ENCODE measurements around the gene CCDC12.
A peak's percentile ranks its signal among the peaks of the same experiment; 100 is the strongest.

CCDC12 gene

GRCh38 chr3:46892285-46893145 is 84.0 kb downstream of the CCDC12 start:
- peak; percentile 85 for DNase-seq (ENCODE audit: low spot score)

- no peak for DNase-seq (ENCODE audit: low spot score)
These were observed 85.4 kb downstream of the CCDC12 start for GRCh38 chr3:46891132-46891531.

GRCh38 chr3:46890132-46890531 is 86.4 kb downstream of the CCDC12 start:
- DNase-seq (ENCODE audit: low spot score): no peak

GRCh38 chr3:46889381-46890110 is 87.0 kb downstream of the CCDC12 start:
- DNase-seq (ENCODE audit: low spot score): no peak

- DNase-seq (ENCODE audit: low spot score): no peak
These were observed 87.8 kb downstream of the CCDC12 start for GRCh38 chr3:46888705-46889104.

GRCh38 chr3:46887980-46888494 is 88.5 kb downstream of the CCDC12 start:
- DNase-seq (ENCODE audit: low spot score): no peak

GRCh38 chr3:46885612-46886011 is 90.9 kb downstream of the CCDC12 start:
- no peak for DNase-seq (ENCODE audit: low spot score)

GRCh38 chr3:46884929-46885328 is 91.6 kb downstream of the CCDC12 start:
- DNase-seq (ENCODE audit: low spot score): no peak

GRCh38 chr3:46884427-46884826 is 92.1 kb downstream of the CCDC12 start:
- no peak for DNase-seq (ENCODE audit: low spot score)

- no peak for DNase-seq (ENCODE audit: low spot score)
These were observed 92.7 kb downstream of the CCDC12 start for GRCh38 chr3:46883830-46884185.

- DNase-seq (ENCODE audit: low spot score): no peak
These were observed 93.3 kb downstream of the CCDC12 start for GRCh38 chr3:46883054-46883829.

- no peak for DNase-seq (ENCODE audit: low spot score)
These were observed 94.0 kb downstream of the CCDC12 start for GRCh38 chr3:46882377-46883053.

- DNase-seq (ENCODE audit: low spot score): no peak
These were observed 94.8 kb downstream of the CCDC12 start for GRCh38 chr3:46881596-46882376.

- DNase-seq (ENCODE audit: low spot score): no peak
These were observed 95.5 kb downstream of the CCDC12 start for GRCh38 chr3:46880884-46881595.

- DNase-seq (ENCODE audit: low spot score): no peak
These were observed 97.6 kb downstream of the CCDC12 start for GRCh38 chr3:46878781-46879436.

- no peak for DNase-seq (ENCODE audit: low spot score)
These were observed 99.0 kb downstream of the CCDC12 start, which contains the start of gene PTH1R for GRCh38 chr3:46877406-46878125. Gene PTH1R (plus strand): TSS chr3:46877721. CDS start chr3:46883560, 5,839 bp downstream.

GRCh38 chr3:46876313-46877300 is 99.9 kb downstream of the CCDC12 start:
- DNase-seq (ENCODE audit: low spot score): no peak

- DNase-seq (ENCODE audit: low spot score): no peak
These were observed 101.0 kb downstream of the CCDC12 start for GRCh38 chr3:46875560-46875959.
